Glutamatergic neuron (in vitro differentiated cells): ENCODE results near the gene NEGR1. TPM values are rescaled to one million over a fixed set of nuclear protein-coding genes. Genes with fewer than 3 reads are reported as not detected.

Source experiments
- DNase-seq: peaks from one replicate; pipeline ENCODE4 v3.0.0; 2022
- H3K27ac Mint-ChIP-seq: one replicate; pipeline ENCODE4 v1.8.0; 2020; ENCODE audit warnings: mild to moderate bottlenecking, mixed read lengths, inconsistent platforms; ENCODE audit not compliant: unreplicated experiment
- H3K27me3 Mint-ChIP-seq: one replicate; pipeline ENCODE4 v1.8.0; 2020; ENCODE audit warnings: mild to moderate bottlenecking, moderate library complexity, mixed read lengths, inconsistent platforms; ENCODE audit not compliant: unreplicated experiment
- H3K36me3 Mint-ChIP-seq: one replicate; pipeline ENCODE4 v1.8.0; 2020; ENCODE audit warnings: mild to moderate bottlenecking, mixed read lengths, inconsistent platforms; ENCODE audit not compliant: unreplicated experiment
- H3K4me1 Mint-ChIP-seq: one replicate; pipeline ENCODE4 v1.8.0; 2020; ENCODE audit warnings: mild to moderate bottlenecking, low read depth, mixed read lengths, inconsistent platforms; ENCODE audit not compliant: unreplicated experiment
- H3K4me3 Mint-ChIP-seq: one replicate; pipeline ENCODE4 v1.8.0; 2020; ENCODE audit warnings: mild to moderate bottlenecking, mixed read lengths, inconsistent platforms; ENCODE audit not compliant: unreplicated experiment
- H3K9me3 Mint-ChIP-seq: one replicate; pipeline ENCODE4 v1.8.0; 2020; ENCODE audit warnings: mild to moderate bottlenecking, moderate library complexity, mixed read lengths, inconsistent platforms; ENCODE audit not compliant: unreplicated experiment
- CTCF ChIP-seq: fragments of 200-600 bp; sonication (generic); IDR thresholded peaks from one replicate; pipeline ENCODE4 v1.5.0; 2021; ENCODE audit not compliant: partially characterized antibody, unreplicated experiment
- total RNA-seq: library from RNA; stranded (reverse); fragmentation: NEBNext Ultra II Directional; extraction: Animal tissue kit (Norgen Biotek cat#: 25700); gene quantifications from one replicate; pipeline ENCODE4 v1.2.1, GENCODE V29; 2021; ENCODE audit not compliant: unreplicated experiment

NEGR1 gene
- total RNA-seq, 1 donor from 2014 or later, result 0.51 TPM

- H3K4me1 Mint-ChIP-seq, result no peaks in the 10 kb centered on the region
- H3K9me3 Mint-ChIP-seq, result no peaks in the 10 kb centered on the region
- no peaks in the 10 kb centered on the region for H3K36me3 Mint-ChIP-seq
- no peak overlapping the region for H3K27ac Mint-ChIP-seq
- DNase-seq, result no peak
- no peaks in the 10 kb centered on the region for H3K27me3 Mint-ChIP-seq
- H3K4me3 Mint-ChIP-seq, result no peak overlapping the region
- TF ChIP-seq CTCF, result no peak
These were observed 817.2 kb downstream of the NEGR1 start for GRCh38 chr1:71465093-71465492.

- Mint-ChIP-seq H3K4me3 (no peak overlapping the region), H3K36me3 (no peaks in the 10 kb centered on the region), H3K27ac (no peak overlapping the region)
These were observed 818.3 kb downstream of the NEGR1 start for GRCh38 chr1:71464016-71464415.

DNA sequence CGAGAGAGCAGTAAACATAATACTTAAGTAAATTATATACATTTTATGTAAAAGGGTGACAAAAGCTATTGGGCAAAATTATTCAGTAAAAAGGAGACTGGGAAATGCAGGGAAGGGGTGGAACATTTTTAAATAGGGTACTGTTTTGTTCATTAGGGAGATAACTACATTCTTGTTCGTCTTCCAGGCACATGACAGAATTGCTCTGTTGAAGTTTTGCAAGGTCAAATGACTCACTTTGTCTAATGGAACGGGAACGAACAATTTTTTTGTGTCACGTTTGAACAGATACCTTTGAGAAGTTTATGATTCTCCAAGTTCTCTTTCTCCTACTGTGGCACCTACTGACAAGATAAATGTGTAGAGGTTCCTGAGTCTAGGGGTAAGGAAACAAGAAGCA, 819.2 kb downstream of the NEGR1 start:
- H3K27me3 Mint-ChIP-seq, result no peaks in the 10 kb centered on the region
- no peak for DNase-seq
- no peaks in the 10 kb centered on the region for H3K9me3 Mint-ChIP-seq
- H3K27ac Mint-ChIP-seq, result no peak overlapping the region
- H3K36me3 Mint-ChIP-seq, result no peaks in the 10 kb centered on the region
- no peaks in the 10 kb centered on the region for H3K4me1 Mint-ChIP-seq
- no peak overlapping the region for H3K4me3 Mint-ChIP-seq
- no peak for TF ChIP-seq CTCF

More at GRCh38 chr1:71464016-71464415, 818.3 kb downstream of the NEGR1 start:
- DNase-seq, result no peak
- no peaks in the 10 kb centered on the region for H3K27me3 Mint-ChIP-seq
- no peak for TF ChIP-seq CTCF
- no peaks in the 10 kb centered on the region for H3K9me3 Mint-ChIP-seq
- no peaks in the 10 kb centered on the region for H3K4me1 Mint-ChIP-seq

GRCh38 chr1:71462247-71462646, 820.1 kb downstream of the NEGR1 start:
- Mint-ChIP-seq H3K4me3 (no peak overlapping the region), H3K36me3 (no peaks in the 10 kb centered on the region), H3K9me3 (no peaks in the 10 kb centered on the region), H3K27me3 (no peaks in the 10 kb centered on the region), H3K4me1 (no peaks in the 10 kb centered on the region), H3K27ac (no peak overlapping the region)
- no peak for TF ChIP-seq CTCF
- no peak for DNase-seq

GRCh38 chr1:71461416-71461815, 820.9 kb downstream of the NEGR1 start:
- H3K4me1 Mint-ChIP-seq, result no peaks in the 10 kb centered on the region
- H3K27ac Mint-ChIP-seq, result no peak overlapping the region
- no peak overlapping the region for H3K4me3 Mint-ChIP-seq

More at GRCh38 chr1:71461416-71461815, 820.9 kb downstream of the NEGR1 start:
- DNase-seq, result no peak
- Mint-ChIP-seq H3K27me3 (no peaks in the 10 kb centered on the region), H3K9me3 (no peaks in the 10 kb centered on the region), H3K36me3 (no peaks in the 10 kb centered on the region)
- no peak for TF ChIP-seq CTCF
